T-helper 22 cell (primary cell): Measurements from ENCODE around the gene LRIG1.
A peak's percentile ranks its signal among the peaks of the same experiment; 100 is the strongest.

Experiments used
- DNase-seq: peaks from one replicate; pipeline ENCODE4 v3.0.0-alpha.2; 2020; ENCODE audit warnings: low read depth

LRIG1 gene

DNA sequence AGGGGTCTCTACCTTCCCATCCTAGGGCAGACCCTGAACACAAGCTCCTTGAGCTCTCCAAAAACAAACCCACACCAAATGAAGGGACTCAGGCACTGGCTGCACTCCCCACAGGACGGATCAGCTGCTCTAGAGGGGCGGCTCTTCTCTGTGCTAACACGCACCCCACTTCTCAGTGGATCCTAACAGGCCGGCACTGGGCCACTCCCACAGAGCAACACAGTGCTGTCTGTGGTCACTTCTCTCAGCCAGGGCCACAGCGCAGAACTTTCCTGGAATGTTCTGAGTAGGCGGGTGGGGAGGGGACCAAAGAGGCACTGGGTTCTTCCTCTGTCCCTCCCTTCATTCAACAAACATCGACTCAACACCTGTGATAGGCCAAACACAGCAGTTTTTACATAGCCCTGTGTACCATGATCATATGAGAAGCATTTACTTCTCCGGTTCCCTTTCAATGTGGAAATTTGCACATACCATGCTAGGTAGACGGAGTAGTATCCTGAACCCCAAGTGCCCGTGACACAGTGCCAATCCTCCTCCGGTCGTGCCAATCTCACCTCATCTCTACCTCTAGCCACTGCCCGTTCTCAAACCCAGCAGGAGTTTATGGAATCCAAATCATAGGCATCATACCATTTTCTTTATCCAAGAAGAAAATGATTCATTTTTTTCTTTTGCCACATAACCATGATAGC, 98.1 kb downstream of the LRIG1 start:
- no peak for DNase-seq

DNA sequence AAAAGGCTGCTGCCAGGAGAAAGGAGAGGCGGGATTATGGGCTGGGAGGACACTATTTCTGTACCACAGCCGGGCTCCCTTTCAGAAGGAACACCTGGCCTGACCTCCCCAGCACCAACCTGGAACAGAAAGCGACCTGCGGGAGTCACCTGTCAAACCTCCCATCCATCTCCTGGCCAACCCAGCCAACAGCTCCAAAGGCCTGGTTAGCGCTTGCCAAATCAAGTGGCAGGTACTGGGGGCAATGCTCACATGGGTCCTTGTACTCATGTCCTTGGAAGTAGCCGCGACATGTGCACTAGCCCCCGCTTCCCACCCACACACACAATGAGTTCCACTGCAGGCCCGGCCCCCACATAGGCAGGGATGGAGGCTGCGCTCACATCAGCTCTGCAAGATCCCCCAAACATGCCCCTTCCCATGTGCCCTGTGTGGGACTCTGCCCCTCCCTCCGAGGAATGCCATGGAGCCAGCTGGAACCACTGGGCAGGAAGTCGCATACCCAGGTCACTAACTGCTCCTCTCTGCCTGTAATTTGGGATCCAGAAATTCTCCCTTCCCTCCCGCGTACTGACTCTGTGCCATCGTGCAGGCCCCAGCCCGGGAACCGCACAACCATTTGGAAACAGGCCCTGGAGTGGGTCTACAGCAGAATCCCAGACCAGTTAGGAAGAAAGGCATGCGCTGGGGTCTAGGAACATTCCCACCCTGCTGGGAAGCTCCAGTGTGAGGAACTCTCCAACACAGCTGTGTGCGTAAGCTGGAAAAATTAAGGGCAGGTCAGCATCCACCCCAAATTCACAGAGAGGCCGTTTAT, 98.9 kb downstream of the LRIG1 start:
- no peak for DNase-seq

DNA sequence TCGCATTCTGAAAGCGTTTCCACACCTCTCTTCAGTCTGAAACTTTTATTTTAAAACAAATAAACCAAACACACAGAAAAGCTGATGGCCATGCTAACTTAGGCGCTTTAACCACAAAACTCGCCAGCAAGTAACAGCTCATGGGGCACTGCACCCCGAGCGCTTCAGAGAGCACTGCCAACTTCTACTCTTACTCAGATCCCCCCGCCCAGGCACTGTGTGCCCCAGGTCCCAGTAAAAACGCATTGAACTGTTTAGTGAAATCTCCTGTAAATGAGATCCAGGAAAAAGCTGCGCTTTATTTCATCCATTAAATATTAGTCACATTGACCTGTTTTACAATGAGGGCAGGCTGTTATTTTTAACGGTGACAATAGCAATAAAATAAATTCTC, 99.7 kb downstream of the LRIG1 start:
- no peak for DNase-seq

DNA sequence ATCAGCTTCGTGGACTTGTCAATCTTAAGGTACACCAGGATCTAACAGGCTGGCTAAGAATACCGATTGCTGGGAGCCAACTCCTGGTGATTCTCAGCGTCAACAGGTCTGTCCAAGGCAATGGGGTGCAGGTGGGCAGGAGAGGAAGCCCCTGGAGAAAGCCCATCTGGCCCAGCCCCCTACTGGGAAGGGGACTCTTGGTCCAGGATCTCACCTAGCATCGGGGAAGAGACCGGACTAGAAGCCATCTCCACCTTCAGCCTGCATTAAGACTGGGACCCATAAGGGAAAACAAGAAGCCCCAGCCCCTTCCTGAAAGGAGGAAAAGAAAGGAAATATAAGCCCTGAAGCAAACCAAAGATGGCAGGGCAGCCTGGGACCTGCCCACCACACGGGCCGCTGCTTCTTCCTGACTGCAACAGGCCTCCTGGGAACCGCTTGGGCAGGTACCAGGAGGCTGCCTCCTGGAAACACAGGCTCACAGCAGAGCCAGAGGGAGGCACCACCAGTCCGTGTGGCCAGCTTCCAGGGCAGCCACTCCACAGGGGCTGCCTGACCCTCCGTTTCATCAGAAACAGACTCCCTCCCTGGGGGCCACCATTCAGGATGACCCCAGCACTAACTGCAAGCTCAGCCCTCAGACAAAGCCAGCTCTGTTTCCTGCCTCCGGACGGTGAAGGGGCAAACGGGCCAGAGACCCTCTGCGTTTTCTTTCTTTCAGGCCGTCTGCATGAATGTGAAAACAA, 100.2 kb downstream of the LRIG1 start:
- no peak for DNase-seq

DNA sequence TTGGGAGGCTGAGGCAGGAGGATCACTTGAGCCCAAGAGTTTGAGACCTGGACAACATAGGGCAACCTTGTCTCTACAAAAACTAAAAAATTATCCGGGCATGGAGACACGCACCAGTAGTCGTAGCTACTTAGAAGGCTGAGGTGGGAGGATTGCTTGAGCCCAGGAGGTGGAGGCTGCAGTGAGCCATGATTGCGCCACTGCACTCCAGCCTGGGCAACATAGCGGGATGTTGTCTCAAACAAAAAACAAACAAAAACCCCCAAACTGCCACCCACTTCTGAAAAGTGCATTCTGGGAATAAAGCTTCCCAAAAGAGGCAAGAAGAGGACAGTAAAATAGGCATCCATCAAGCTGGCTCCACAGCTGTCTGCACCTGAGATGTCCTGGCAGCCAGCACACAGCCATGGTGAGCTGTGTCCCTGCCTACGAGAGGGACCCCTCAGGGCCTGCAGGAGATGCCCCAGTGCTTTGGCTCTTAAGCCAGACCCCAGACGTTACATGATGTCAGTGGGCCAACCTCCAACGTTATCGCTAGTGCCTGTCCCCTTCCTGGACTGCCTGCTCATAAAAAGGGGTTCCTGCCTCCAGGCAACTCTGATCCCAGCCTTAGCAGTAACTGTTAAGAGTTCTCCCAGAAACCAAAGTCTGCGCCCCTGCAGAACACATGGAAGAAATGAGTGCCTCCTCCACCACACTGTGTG, 101.1 kb downstream of the LRIG1 start:
- no peak for DNase-seq

DNA sequence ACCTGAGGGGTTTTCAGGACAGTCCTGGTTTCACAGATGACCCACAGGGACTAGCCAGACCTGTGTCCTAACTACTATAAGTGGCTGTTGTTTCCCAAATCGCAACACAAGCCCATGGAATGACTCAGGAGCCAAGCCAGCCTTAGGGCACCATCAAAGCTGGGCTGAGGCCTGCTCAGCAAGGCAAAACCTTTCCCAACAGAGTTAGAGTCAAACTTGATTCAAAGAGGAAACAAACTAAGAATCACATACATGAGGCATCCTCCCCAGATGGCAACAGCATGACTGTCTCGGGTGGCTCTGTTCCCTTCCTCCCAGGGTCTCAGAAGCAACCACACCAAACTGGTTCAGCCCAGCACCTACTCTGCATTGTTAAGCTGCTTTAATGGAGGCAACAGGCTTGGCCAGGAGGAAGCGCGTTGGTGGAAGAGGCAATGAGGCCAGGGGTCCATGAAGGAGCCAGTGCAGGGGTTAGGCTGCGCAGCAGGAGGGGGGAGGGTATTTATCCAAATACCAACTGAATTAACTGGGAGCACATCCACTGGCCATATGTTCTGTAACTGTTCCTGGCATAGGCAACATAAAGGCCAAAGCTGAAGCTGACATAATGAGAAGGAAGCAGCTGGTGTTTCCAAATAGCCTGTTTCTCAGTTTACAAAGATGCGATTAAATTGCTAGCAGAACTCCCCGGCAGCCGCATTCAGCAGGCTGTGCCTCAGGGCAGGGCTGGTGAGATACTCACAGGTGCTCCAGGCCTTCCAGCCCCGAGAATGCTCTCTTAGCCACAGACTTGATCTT, 102.4 kb downstream of the LRIG1 start:
- DNase-seq: no peak

DNA sequence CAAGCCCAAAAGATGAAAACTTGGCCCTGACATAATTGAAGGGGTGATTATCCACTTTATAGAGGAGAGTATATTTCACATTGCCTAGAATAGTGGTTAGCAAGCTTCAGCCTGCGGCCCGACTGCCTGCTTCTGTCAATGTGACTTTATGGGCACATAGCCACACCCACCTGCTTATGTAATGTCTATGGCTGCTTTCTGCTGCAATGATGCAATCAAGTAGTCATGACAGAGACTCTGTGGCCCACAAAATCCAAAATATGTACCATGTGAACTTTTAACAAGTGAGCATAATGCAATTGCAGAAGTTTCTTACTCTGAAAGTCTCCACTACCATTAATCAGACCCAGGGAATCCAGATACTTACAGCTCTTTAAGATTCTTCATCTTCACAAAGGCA, 103.1 kb downstream of the LRIG1 start:
- no peak for DNase-seq

DNA sequence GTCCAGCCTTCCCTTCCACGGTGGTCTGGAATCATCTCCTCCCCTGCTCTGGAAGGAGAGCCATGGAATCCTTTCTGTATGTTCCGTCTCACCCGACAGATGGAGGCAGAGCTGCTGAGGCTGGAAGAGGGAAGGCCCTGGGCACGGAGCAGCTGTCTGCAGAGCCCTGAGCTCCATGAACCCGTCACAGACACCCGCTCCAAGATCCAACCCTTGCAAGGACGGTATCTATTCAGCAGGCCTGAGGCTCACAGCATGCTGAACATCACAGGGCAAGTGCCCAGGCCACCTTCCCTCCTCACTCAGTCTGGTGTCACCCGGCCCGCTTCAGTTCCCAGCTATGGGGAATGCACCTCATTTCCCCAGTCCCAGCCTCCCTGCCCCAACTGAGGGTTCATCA, 103.9 kb downstream of the LRIG1 start:
- DNase-seq: no peak

DNA sequence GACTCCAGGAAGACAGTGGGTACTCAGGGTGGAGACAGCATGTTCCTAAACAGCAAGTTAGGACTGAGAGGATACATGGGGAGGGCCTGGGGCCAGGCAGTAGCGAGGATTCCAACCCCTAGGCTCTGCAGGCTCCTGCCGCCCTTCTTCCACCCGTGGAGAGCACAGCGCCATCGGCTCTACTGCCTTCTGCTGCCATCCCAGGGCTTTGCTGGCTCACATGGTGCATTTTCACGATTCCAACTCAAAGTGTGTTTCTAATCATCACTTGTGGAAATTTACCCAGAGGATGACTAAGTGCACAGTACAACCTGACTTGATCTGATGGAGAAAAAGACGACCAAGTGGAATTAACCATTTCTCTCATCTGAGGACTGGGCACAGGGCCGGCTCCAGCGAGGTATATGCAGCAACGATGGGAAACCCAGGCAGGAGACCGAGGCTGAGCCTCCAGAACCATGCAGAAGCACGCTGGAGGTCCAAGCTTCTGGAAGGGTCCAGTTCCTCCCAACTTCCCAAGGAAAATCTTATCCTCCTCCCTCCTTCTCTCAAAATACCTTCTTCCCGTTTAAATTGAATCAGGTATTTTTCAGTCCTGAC, 104.6 kb downstream of the LRIG1 start:
- no peak for DNase-seq

DNA sequence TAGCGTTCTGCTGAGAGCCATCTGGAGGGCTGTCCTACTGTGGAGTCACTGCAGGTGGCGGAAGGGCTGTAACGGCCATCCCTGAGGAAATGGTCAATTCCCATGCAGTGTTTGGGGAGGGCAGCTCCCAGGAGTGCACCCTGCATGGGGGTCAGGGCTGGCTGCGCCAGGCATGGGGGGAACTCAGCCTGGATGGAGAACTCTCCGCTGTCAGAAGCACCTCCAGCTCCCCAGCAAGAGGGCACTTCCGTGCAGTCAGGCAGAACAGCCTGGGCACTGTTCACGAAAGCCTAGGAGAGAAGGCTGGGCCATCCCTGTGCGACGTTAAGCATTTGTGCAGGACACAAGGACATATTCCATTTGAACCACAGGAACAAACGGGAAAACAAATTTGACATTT, 105.2 kb downstream of the LRIG1 start:
- no peak for DNase-seq

DNA sequence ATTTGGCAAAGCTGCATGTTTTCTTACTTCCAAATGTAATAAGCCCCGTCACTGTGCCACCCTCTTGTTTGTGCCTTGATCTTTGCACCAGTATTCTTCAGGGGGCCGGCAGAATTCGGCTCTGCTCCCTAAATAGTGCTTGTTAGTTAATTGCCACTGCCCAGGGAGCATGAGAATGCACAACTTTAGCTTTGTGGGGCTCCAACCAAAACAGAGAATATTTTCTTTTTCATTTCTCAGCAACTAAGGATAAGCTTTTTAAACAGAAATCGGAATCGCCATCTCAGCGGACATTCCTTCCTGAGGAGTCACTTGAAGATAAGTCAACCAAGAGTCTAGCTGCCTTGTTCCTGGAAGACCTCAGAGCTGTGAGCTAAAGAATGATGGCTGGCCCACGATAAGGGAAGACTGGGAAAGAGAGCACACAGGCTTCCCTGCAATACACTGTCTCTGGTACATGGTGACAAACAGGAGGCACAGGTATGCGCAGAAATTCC, 106.0 kb downstream of the LRIG1 start:
- DNase-seq: no peak

DNA sequence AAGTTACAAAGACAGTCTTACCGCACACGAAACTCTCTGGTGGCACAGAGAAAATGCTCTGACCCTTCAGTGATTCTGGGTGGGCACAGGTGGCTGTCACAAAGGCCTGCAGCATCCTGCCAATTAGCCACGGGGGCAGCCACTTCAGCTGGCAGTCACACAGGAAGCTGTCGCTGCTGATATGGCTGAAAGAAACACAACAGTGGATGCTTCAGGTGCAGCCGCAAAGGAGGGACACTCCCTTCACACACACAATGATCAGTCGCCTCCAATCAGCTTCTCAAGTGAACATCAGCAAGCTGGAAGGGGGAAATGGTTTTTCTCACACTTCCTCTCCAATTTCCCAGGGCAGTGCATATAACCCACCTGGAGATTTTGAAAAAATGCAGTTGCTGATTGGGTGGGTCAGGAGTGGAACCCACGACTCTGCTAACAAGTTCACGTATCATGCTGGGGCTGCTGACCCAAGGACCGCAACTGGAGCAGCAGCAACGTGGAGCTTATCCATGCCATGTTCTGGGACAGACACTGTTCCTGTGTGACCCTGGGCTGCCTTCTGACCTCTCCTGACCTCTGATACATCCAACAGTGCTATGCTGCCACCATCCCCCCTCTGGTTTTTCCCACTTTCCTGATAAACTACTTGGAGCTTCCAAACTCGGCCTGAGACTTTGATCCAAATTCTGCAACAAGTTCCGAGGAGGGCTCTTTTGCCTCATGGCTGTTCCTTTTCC, 106.6 kb downstream of the LRIG1 start:
- DNase-seq: peak; percentile 28

DNA sequence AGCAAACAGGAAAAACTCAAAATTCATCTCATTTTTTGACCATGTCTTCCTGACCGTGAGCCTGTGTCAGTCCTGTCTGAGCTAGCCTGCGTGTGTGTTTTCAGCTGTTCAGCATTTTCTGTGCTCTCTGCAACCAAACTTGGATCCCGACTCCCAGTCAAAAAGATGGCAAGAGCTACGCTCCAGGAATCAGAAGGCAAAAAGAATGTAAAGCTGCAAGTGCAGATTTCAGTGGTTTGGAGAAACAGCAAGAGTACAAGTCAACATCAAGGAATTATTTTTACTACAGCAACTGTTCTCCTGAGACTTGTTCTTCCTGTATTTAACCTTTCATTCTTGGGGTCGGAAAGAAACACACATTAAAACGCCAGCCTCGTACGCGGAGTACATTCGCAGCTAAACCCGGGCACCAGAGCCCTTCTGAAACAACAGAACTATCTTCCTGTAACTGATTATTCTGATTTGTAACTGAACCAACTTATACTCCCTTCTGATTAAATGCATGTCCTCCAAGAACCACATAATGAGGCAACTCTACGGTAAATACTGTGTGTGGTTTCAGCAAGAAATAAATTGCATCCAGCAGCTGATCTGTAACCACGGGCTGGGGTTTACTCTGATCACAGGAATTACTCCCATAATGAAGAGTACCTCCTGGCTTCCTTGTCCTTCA, 107.4 kb downstream of the LRIG1 start:
- DNase-seq: no peak

DNA sequence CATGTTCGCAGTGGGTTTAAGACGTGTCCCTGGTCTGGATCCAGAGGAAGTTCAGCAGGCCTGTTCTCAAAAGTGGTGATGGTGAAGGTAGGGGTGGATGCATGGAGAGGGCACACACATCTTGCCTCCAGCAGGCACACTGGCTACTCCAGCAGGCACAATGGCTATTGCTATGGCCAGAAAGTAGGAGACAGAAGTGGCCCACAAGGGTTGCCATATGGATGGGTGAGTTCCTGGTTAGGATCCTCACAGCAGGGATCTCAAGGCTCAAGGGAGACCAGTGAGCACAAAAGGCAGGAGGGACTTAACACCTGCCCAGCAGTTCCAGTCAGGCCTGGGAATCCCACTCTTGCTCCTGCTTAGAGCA, 107.9 kb downstream of the LRIG1 start:
- DNase-seq: no peak

DNA sequence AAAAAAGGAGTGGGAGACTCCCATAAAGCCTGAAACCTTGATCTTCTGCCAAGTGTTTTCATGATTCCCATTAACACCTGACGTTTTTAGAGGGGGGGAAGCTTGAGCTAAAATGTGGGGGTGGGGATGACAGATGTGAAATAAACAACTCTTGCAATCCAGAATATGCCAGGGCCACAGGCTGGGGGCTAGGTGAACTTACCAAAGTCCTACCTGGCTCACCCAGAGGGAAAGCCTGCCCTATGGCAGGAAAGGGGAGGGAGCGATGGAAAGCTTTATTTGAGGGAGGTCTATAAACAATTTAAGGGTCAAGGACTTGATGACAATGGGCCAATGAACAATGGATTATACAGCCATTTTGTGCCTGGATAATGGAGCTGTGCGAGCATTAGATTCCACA, 108.3 kb downstream of the LRIG1 start:
- DNase-seq: no peak

DNA sequence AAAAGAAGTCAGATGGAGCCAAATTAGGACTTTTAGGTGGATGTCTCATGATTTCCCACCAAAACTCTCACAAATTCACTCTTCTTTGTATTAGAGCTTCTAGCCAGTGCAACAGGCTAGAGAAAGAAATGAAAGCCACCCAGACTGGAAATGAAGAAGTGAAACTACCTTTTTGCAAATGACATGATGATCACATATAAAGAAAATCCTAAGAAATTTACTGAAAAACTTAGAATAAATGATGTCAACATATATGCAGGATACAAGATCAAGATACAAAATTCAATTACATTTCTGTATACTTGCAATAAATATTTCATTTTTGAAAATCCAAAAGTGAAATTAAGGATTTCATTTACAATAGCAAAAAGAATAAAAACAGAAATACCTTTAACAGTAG, 110.8 kb downstream of the LRIG1 start:
- no peak for DNase-seq

DNA sequence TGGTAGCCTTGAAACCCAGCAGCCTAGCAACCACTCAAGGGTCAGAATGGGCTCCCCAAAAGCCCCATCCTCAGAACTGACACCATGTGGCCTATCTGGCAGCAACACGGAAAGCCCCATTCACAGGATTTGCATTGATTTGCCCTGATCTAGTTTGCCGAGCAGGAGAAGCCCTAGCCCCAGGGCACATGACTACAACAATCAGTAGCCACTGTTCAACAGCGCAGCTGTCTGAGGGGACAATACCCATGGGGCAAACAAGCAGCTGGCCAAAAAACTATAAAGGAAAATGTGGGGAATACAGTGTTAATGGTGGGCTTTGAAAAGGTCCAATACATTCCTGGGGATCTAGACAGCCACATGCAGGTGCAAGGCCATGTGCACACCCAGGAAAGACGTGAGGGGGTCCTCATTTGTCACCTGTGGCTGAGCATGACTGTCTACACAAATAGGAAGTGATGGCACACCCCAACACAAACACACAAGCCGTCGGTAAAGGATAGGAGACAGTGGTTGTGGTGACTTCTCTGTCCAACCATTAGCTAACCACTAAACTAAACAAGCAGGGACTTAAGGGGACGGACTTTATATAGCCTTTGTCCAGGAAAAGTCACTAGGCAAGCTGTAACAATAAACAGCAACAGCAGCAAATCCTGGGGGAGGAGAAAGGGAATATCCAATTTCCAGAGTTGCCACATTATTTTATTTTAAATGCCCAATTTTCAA, 113.7 kb downstream of the LRIG1 start:
- no peak for DNase-seq

DNA sequence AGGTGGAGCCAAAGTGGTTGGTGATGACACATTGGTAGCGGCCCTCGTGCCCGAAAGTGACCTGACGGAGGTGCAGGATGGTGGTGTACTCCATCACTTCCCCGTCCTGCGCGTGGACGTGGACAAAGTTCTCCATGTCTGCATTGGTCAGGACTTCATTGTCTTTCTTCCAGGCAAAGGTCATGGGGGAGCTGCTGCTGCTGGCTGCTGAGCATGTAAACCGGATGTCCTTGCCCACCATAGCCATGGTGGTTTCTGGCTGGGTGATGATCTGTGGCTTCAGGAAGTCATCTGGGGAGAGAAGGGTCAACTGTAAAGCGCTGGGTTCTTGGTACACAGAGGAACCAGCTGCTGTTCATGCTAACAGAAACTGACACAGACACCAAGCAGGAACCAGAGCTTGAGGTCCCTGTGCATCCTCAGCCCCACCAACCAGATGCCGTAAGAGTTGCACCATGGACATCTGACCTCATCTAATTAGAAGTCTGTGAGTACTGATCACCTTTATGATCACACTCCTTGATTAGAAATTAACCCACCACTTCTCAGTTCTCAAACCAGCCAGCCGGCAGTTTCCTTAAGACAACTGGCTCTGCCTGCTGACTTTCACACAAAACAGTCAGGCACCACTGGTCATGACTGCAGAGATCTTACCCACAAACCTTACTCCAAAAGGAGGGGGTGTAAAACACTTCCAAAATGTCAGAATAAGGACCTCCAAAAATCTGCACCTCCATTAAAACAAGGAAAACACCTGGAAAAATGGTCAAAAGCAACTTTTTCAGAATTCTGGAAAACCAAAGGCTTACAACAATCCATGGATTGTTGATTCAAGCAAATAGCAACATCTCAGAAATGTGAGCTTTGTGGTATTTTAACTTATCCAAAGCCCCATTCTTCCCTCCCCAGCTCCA, 114.6 kb downstream of the LRIG1 start:
- DNase-seq: no peak
